Superior temporal gyrus (tissue), 1 donor: Measurements from ENCODE around the gene CRB2.

Source experiments
- DNase-seq: peaks from one replicate; pipeline ENCODE4 v3.0.0-alpha.2; 2016; ENCODE audit errors: extremely low spot score

CRB2 gene

GRCh38 chr9:123402981-123403509, 47.0 kb downstream of the CRB2 start:
- DNase-seq: peak; percentile 26

- DNase-seq: no peak
Measured at GRCh38 chr9:123406016-123406415, 50.0 kb downstream of the CRB2 start.

GRCh38 chr9:123406691-123407216, 50.8 kb downstream of the CRB2 start:
- no peak for DNase-seq

GRCh38 chr9:123407217-123407851, 51.3 kb downstream of the CRB2 start:
- DNase-seq: no peak

GRCh38 chr9:123408313-123409262, 52.6 kb downstream of the CRB2 start:
- no peak for DNase-seq

GRCh38 chr9:123410281-123410910, 54.4 kb downstream of the CRB2 start:
- no peak for DNase-seq

- no peak for DNase-seq
Measured at GRCh38 chr9:123411191-123411590, 55.2 kb downstream of the CRB2 start.

- no peak for DNase-seq
Measured at GRCh38 chr9:123411636-123412035, 55.6 kb downstream of the CRB2 start.

GRCh38 chr9:123412171-123412820, 56.3 kb downstream of the CRB2 start:
- no peak for DNase-seq

- DNase-seq: no peak
Measured at GRCh38 chr9:123414204-123414603, 58.2 kb downstream of the CRB2 start.

GRCh38 chr9:123414936-123415930, 59.2 kb downstream of the CRB2 start:
- no peak for DNase-seq

- no peak for DNase-seq
Measured at GRCh38 chr9:123416176-123416575, 60.2 kb downstream of the CRB2 start.

GRCh38 chr9:123417289-123418051, 61.5 kb downstream of the CRB2 start:
- DNase-seq: no peak

- DNase-seq: no peak
Measured at GRCh38 chr9:123418052-123418430, 62.0 kb downstream of the CRB2 start.

GRCh38 chr9:123418506-123418905, 62.5 kb downstream of the CRB2 start:
- no peak for DNase-seq

- DNase-seq: no peak
Measured at GRCh38 chr9:123419091-123419490, 63.1 kb downstream of the CRB2 start.

GRCh38 chr9:123419721-123420591, 64.0 kb downstream of the CRB2 start:
- no peak for DNase-seq

GRCh38 chr9:123420592-123421111, 64.7 kb downstream of the CRB2 start:
- no peak for DNase-seq
